ENCODE data around the gene NTMT1. TPM values are rescaled to one million over a fixed set of nuclear protein-coding genes. Genes with fewer than 3 reads are reported as not detected.

Gene NTMT1
- total RNA-seq, 1 donor from 2014 or later, result 30.7 TPM

DNA sequence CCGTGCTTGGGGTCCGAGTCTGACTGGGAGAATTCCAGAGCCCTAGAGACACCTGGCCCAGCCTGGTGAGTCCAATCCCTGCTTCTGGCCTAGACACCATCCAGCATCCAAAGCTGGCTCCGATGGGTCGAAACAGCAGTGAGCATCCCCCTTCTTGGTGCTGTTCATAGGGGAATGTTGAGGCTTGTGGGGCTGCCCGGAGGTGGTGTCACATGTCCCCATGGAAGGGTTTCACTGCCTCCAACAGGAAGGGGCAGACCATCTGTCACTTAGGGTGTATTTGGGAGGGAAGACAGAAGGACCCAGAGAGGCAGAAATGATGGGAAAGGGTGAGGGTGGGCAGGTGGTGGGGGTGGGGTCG, 19.0 kb upstream of the NTMT1 start:
- no peak overlapping the region for H3K4me3 Mint-ChIP-seq
- TF ChIP-seq, protein P1, sequence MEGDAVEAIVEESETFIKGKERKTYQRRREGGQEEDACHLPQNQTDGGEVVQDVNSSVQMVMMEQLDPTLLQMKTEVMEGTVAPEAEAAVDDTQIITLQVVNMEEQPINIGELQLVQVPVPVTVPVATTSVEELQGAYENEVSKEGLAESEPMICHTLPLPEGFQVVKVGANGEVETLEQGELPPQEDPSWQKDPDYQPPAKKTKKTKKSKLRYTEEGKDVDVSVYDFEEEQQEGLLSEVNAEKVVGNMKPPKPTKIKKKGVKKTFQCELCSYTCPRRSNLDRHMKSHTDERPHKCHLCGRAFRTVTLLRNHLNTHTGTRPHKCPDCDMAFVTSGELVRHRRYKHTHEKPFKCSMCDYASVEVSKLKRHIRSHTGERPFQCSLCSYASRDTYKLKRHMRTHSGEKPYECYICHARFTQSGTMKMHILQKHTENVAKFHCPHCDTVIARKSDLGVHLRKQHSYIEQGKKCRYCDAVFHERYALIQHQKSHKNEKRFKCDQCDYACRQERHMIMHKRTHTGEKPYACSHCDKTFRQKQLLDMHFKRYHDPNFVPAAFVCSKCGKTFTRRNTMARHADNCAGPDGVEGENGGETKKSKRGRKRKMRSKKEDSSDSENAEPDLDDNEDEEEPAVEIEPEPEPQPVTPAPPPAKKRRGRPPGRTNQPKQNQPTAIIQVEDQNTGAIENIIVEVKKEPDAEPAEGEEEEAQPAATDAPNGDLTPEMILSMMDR (IDR thresholded peaks at IDR 0.05; ENCODE audit: unreplicated experiment), result no peak
- H3K9me3 Mint-ChIP-seq, result no peaks in the 10 kb centered on the region
- no peak for DNase-seq (ENCODE audit: low spot score in 2 of 2, unreplicated experiment in 2 of 2)
- peak overlapping the region; percentile 91 for H3K27ac Mint-ChIP-seq
- H3K36me3 Mint-ChIP-seq, result no peaks in the 10 kb centered on the region
- no peaks in the 10 kb centered on the region for H3K27me3 Mint-ChIP-seq (ENCODE audit: low read depth)
- H3K4me1 Mint-ChIP-seq, result peaks cover 44% of the 10 kb centered on the region

DNA sequence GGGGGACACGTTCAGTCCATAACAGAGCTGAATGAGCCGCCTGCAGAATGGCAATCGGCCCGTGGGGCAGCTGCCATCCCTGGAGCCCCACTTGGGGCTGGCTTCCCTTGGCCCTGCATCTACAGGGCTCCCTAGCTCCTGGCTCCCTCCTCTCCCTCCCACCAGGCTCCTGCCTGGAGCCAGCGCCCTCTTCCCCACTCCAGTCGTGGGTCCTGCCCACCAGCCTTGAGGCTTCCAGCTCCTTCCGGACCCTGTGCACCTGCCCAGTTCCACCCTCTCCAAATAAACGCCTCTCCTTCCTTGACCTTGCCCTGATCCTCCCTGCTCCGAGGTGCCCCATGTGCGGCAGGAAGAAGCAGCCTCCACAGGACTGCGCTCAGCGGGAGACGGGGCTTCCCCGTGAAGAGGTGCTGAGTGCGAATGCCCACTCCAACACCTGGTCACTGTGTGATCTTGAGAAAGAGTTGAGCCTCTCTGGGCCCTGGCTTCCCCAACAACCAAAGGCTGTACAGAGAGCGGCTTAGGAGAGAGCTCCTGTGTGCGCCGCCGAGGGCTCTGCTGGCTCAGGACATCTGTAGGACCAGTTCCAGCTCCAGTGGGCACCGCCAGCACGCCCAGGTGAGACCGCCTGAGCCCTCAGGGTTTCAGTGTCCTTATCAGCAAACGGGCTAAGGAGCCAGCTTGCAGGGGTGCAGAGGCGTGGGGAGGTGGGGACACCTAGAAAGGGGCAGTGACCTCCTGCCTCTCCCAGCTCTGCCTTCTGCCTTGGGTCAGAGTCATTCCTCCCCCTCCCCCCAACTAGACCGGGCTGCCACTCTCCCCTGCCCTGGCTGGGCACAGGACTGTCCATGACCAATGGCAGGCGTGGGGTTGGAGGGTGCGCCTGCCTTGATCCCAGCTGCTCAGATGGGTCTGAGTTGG, 17.1 kb upstream of the NTMT1 start:
- TF ChIP-seq, protein P1 (IDR thresholded peaks at IDR 0.05; ENCODE audit: unreplicated experiment), result no peak
- H3K9me3 Mint-ChIP-seq, result no peaks in the 10 kb centered on the region
- peaks cover 30% of the 10 kb centered on the region for H3K4me1 Mint-ChIP-seq
- no peak for DNase-seq (ENCODE audit: low spot score in 2 of 2, unreplicated experiment in 2 of 2)
- H3K36me3 Mint-ChIP-seq, result no peaks in the 10 kb centered on the region
- peak overlapping the region; percentile 89 for H3K27ac Mint-ChIP-seq
- peak overlapping the region; percentile 46 for H3K4me3 Mint-ChIP-seq
- no peaks in the 10 kb centered on the region for H3K27me3 Mint-ChIP-seq (ENCODE audit: low read depth)

DNA sequence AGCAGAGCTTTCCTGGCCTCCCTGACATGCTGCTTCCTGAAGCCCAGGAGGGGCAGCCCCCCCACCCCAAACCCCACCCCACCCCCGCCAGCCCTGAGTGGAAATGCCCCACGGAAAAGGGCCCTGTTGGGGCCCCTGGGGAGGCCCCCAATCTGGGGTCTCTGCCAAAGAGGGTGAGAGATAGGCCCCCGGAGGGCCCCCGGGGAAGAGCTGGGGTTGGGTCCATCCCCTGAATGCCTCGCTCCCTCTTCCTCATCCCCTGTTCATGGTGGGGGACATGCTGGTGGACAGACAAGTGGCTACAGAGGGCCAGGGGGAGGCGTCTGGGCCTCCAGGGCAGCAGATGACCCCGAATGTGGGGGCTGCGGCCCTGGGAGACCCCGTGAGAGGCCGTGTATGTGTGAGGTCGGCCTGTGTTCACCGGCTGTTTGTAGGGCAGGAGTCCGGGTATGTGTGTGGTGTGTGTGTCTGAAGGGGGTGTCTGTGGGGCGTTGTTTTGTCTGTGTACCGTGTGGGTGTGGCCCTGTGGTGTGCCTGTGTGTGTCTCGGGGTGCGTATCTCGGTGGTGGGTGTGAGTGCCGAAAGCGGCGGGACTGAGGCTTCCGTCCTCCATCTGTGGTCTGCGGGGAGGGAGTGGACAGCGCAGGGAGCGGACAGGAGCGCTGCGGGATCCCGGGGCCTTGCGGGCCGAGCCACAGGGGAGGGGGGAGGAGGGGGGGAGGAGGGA, 16.3 kb upstream of the NTMT1 start:
- Mint-ChIP-seq H3K4me3 (peak overlapping the region; percentile 80), H3K27me3 (ENCODE audit: low read depth) (no peaks in the 10 kb centered on the region), H3K27ac (peak overlapping the region; percentile 97), H3K9me3 (no peaks in the 10 kb centered on the region), H3K4me1 (peaks cover 28% of the 10 kb centered on the region), H3K36me3 (no peaks in the 10 kb centered on the region)
- DNase-seq (ENCODE audit: low spot score in 2 of 2, unreplicated experiment in 2 of 2), result no peak
- TF ChIP-seq, protein P1 (IDR thresholded peaks at IDR 0.05; ENCODE audit: unreplicated experiment), result no peak

DNA sequence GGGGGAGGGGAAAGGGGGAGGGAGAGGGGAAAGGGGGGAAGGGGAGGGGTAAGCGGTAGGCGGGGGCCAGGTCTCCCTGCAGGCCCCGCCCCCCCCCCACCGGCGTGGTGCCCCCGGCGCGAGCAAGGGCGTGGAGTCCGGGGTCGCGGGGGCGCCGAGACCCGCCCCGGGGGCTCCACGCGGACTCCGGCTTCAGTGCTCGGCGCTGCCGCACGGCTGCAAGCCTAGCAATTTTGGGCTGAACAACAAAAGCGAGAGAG, 15.8 kb upstream of the NTMT1 start:
- Mint-ChIP-seq H3K27ac (no peak overlapping the region), H3K27me3 (ENCODE audit: low read depth) (no peaks in the 10 kb centered on the region), H3K4me3 (peak overlapping the region; percentile 79), H3K36me3 (no peaks in the 10 kb centered on the region), H3K9me3 (no peaks in the 10 kb centered on the region), H3K4me1 (peaks cover 24% of the 10 kb centered on the region)
- TF ChIP-seq, protein P1 (IDR thresholded peaks at IDR 0.05; ENCODE audit: unreplicated experiment), result no peak
- DNase-seq (ENCODE audit: low spot score in 2 of 2, unreplicated experiment in 2 of 2), result no peak

DNA sequence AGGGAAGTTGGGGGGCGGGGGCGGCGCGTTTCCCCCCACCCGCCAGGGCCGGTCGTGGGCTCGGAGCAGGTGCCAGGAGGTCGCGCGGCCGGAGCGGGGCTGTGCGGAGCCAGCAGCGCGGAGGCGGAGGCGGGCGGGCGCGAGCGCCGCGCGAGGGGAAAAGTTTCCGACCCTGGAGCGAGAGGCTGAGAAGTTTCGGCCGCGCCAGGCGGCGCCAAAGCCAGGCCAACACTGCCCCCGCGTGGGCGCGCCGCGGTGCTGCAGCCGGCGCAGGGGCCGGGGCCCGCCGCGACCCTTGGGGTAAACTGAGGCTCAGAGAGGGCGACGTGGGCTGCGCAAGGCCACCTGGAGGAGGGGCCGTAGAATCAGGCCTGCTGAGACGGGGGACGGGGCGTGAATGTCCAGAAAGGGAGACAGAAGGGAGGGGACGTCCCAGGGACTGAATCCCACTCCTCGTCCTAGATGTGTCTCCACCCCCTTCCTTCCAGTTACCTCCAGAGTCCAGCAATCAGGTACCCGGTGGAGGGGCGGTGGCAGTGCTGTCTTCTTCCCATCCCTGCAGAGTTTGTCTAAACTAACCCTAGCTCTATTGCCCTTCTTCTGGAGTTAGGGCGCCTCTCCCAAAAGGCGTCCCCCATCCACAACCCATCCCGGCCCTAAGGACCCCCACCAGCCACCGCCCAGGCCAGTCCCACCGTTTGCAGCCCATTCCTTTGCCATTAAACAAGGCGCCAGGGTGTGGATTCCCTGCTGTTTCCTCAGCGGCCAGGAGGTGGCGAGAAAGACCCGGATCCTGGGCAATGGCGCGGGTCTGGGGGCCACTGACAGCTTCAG, 15.3 kb upstream of the NTMT1 start:
- H3K36me3 Mint-ChIP-seq, result no peaks in the 10 kb centered on the region

More for the DNA sequence above, 15.3 kb upstream of the NTMT1 start:
- Mint-ChIP-seq H3K4me1 (peaks cover 24% of the 10 kb centered on the region), H3K9me3 (no peaks in the 10 kb centered on the region), H3K27ac (peak overlapping the region; percentile 92), H3K27me3 (ENCODE audit: low read depth) (no peaks in the 10 kb centered on the region), H3K4me3 (peak overlapping the region; percentile 79)
- TF ChIP-seq, protein P1 (IDR thresholded peaks at IDR 0.05; ENCODE audit: unreplicated experiment), result peak; percentile 95
- DNase-seq (ENCODE audit: low spot score in 2 of 2, unreplicated experiment in 2 of 2), result peak; percentile 67 to 89

Data from mesothelial cell of epicardium (in vitro differentiated cells).